Ramos (cell line): ENCODE results near the gene MISP.
"Not testable (repeated sequence)": the region's sequence is repeated elsewhere in the genome, so short reads cannot be mapped to it uniquely, and the experiment has no call there.

Experiments
- in situ Hi-C: fragments of 300-500 bp; cut with MboI; formaldehyde crosslinking; loops from one replicate; pipeline ENCODE4 v1.14.3; 2022; ENCODE audit warnings: low sequenced_read_pairs; ENCODE audit not compliant: unreplicated experiment

The MISP gene

DNA sequence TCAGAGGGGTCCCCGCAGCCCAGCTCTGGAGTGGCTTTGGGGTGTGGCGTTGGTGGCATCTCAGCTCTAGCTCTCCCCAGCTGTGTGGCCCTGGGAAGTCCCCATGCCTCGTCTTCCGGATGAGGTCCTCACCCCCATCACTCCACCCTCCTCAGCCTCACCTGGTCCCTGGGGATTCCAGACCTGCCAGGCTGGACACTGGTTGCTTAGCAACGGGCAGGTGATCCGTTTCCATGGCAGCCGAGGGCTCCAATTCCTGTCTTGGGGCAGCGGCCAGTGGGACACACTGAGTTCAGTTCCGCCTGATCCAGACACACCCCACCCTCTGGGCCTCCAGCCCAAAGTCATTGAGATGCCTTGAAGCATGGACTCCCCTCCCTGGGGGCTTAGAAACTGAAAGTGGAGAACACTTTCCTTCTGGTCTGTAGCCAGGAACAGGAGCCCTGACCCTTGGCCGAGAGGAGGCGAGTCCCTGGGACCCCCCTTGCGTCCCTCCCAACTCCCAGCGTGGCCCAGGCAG lies 7.7 kb upstream of the MISP start:
- in situ Hi-C loops, result no loop called here

GRCh38 chr19:745138-745537 lies 5.8 kb upstream of the MISP start:
- in situ Hi-C loops, result not testable (repeated sequence)

DNA sequence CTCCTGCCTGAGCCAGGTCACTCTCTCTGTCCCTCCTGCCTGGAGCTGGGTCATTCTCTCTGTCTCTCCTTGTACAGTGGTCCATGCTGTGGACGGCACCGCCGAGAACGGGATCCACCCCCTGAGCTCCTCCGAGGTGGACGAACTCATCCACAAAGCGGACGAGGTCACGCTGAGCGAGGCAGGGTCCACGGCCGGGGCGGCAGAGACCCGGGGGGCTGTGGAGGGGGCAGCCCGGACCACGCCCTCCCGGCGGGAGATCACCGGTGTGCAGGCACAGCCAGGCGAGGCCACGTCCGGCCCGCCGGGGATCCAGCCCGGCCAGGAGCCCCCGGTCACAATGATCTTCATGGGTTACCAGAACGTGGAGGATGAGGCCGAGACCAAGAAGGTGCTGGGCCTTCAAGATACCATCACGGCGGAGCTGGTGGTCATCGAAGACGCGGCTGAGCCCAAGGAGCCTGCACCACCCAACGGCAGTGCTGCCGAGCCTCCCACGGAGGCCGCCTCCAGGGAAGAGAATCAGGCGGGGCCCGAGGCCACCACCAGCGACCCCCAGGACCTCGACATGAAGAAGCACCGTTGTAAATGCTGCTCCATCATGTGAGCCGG lies 4.6 kb upstream of the MISP start:
- in situ Hi-C loops, result no loop called here

DNA sequence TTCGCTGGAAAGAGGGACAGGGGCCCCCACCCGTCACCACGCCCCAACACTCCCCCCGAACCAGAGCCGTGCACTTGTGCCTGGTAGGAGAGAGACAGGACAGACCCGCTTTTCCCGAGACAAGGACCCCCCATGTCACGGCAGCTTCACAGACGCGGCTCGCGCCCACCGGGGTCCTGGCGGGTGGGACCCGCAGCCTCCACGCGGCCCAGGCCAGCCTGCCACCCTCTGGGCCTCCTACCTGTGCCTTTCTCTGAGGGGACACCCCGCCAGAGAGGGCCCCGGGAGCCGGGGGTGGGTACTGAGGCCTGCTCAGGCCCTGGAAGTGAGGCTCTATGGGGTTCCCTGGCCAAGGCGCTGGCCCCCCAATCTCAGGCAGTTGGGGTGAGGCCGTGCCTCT lies 4.0 kb upstream of the MISP start:
- in situ Hi-C loops, result no loop called here

DNA sequence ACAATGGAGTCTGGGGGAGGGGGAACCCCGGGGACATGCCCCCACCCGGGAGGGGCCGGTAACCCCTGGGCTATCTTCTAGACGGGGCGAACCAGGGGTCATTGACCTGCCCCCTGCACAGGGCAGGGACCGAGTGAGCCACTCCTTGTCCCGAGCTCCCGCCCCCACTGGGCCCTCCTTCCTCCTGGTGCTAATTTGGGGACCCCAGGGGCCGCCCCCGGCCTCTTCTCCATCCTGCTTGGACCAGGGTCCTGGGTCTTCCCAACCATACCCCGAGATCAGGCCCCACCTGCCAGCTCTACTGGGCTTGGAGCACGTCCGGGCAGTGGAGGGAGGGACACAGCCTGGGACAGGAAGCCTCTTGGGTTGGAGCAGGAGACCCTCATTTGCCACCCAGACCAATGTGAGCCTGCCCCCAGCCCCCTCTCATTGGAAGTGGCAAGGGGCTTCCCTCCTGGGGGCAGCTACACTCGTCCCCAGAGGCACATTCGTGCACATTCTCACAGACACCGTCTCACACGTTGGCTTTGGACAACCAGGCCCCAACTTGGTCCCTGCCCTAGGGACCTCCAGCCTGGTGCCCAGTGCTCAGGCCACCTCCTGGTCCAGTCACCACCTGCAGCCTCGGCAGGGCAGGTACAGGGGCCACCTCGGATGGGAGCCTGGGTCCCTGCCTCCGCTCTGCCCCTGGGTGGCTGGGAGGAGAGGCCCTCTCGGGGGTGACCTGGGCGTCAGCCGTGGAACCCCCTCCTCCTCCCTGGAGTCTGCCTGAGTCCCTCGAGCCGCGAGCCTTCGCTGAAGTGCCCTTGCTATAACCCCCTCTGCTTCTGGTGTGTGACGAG lies 3.3 kb upstream of the MISP start:
- in situ Hi-C loops, result no loop called here

GRCh38 chr19:748274-748598 lies 2.7 kb upstream of the MISP start:
- in situ Hi-C loops, result no loop called here

GRCh38 chr19:749811-750210 lies 1.1 kb upstream of the MISP start:
- in situ Hi-C loops, result no loop called here

DNA sequence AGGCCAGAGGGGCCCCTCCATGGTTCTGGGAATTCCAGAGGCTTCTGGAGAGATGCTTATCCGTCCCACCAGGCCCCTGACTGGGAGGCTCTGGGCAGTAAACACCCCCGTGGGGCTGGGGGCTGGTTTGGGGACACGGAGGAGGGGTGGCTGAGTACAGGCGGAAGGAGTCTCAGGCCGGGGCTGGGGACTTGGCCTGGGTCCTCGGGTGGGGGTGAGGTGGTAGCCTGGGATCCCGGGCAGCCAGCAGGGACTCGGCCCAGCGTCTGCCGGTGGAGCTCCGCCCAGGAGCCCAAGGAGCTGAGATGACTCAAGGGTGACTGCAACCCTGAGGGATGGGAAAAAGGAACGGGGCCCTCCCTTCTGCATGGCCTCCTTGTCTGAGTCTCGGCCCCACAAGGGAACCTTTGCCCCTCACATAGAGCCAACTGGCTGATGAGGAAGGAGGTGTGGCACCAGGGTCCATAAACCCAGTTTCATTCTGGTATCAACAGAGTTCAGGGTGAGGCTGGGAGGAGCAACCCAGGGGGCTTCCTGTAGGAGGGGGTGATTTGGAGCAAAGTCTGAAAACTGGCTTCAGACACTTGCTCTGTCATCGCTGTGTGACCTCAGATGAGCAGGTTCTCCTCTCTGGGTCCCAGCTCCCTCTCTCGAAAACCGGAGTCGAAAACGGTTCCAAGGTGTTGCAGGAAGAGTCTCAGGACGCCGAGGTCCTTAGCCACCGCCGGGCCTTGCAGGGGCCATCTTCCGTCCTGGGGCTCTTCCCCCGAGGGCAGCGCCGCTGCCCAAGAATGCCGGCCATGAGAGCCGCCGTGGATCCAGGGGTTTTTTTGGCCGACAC lies 809 bp downstream of the MISP start:
- in situ Hi-C loops, result no loop called here

GRCh38 chr19:752652-753517 lies 2.0 kb downstream of the MISP start:
- in situ Hi-C loops, result no loop called here

GRCh38 chr19:754530-754929 lies 3.6 kb downstream of the MISP start:
- in situ Hi-C loops, result no loop called here

DNA sequence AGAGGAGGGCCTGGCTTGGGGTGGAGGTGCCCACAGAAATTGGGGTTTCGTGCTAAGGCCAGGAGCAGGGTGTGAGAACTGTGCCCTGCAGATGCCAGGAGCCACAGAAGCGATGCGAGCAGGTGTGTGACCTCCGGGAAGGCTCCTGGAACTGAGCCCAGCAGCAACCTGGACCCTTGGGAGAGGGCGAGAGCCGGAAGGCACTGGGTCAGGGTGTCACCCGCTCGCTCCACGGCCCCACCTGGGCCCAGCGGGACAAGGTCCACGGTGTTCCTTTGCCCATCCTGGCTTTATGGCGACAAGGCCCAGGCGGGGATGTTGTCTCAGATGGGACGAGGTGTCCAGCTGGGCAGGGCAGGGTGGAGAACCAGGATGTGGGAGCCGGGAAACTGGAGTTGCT lies 4.2 kb downstream of the MISP start:
- in situ Hi-C loops, result no loop called here

- in situ Hi-C loops, result no loop called here
These were observed 5.3 kb downstream of the MISP start for GRCh38 chr19:756236-756635.

GRCh38 chr19:756821-757688 lies 6.1 kb downstream of the MISP start:
- in situ Hi-C loops, result no loop called here

GRCh38 chr19:757811-758668 lies 7.1 kb downstream of the MISP start:
- in situ Hi-C loops, result no loop called here

DNA sequence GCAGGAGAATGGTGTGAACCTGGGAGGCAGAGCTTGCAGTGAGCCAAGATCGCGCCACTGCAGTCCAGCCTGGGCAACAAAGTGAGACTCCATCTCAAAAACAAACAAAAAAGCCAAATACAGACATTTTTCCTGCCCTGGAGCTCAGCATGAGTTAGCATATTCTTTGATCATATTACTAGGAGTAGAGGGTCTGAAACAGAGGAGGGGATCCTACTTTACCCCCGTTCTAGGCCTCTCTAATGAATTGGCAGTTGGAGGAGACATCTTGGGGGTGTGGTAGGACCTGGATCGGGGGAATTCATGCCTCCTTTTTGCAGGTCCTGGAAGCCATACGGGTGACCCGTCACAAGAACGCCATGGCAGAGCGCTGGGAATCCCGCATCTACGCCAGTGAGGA lies 12.3 kb downstream of the MISP start:
- in situ Hi-C loops, result loop anchor here (5.0 kb wide), 1 partner anchor 84 kb away; no protein-coding TSS in a partner anchor

DNA sequence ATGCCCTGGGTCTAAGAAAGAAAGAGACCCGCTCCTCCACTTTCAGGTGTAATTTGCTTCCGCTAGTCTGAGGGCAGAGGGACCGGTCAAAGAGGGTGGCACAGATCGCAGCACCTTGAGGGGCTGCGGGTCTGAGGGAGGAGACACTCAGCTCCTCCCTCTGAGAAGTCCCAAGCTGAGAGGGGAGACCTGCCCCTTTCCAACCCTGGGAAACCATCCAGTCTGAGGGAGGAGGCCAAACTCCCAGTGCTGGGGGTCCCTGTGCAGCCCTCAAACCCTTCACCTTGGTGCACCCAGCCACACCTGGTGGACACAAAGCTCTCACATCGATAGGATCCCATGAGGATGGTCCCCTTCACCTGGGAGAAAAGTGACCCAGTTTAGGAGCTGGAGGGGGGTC lies 13.0 kb downstream of the MISP start:
- in situ Hi-C loops, result loop anchor here (5.0 kb wide), 1 partner anchor 83 kb away; no protein-coding TSS in a partner anchor

GRCh38 chr19:764301-764700 lies 13.4 kb downstream of the MISP start:
- in situ Hi-C loops, result loop anchor here (5.0 kb wide), 1 partner anchor 83 kb away; no protein-coding TSS in a partner anchor

DNA sequence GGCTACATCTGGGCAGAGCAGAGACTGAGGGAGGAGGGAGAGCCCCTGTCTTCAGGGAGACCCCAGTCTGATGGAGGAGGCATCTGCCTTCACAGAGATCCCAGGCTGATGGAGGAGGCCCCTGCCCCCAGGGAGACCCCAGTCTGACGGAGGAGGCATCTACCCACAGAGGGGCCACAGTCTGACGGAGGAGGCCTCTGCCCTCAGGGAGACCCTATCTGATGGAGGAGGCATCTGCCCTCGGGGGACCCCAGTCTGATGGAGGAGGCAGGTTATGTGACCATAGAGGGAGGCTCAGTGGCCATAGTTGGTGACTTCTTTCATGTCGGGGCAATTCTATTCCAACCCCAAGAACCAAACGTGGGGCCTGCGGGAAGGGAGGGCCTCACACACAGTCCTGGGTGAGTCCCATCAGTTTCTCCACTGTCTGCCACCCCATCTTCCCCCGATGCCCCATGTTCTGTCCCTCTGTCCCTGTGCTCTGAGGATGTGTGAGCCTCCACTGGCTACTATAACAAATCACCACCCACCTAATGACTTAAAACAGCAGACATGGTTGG lies 14.3 kb downstream of the MISP start:
- in situ Hi-C loops, result loop anchor here (5.0 kb wide), 1 partner anchor 157 kb away; no protein-coding TSS in a partner anchor
